ENCODE data around the gene VTI1A. TPM values are rescaled to one million over a fixed set of nuclear protein-coding genes. Genes with fewer than 3 reads are reported as not detected.

VTI1A gene
- total and polyA plus RNA-seq, 2 of the 4 experiments (the other 2 are of a cell fraction), result 9.7 to 24.9 TPM

DNA sequence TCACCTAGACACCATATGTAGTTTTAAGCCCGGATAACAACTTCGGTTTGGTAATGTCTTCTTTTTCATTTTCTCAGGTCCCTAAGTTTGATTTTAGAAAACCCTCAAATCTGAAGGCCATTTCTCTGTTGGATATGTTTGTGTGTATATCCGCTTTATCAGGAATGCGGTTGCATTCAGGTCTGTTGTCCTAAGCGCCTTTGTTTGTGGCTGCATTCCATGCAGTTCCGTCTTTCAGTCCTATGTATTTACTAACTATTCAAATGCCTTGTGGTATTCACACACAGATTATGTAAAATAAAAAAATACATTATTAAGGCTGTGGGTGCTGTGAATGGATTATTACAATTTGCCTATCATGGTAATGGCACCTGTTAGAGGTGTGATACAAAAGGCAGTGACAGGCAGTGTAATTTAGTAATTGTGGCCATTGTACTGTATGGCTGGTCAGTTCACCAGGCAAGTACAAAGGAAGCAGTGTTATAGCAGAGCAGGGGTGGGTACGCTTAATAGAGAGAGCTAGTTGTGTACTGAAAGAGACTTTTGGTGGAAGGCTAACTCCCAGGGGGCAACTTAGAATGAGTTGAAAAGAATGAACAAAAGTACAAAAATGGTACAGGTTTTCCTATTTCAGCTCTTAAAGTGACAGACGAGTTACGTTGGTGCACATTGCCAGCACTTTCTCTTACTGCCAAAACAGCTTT is 136.4 kb downstream of the VTI1A start:
- no peaks in the 10 kb centered on the region; a peak in 1 of 4 replicates for H3K79me1 ChIP-seq (ENCODE audit: low read depth in 1 of 2, low read length in 2 of 2)
- intact Hi-C loops (cut with micrococcal nuclease) (no loop called here), in situ Hi-C loops (cut with MboI; ENCODE audit: low sequenced_read_pairs) (no loop called here), dilution Hi-C loops (cut with HindIII; ENCODE audit: low sequenced_read_pairs, unreplicated experiment) (no loop called here)
- no peak overlapping the region for H2BK120ac ChIP-seq (ENCODE audit: low read depth, low read length)
- no peak overlapping the region for H3K4ac ChIP-seq (ENCODE audit: low read depth, low read length)
- peaks cover 4% of the 10 kb centered on the region; the same call in 1 of the 2 replicates for H4K20me1 ChIP-seq (ENCODE audit: insufficient read depth, low read length)
- TF ChIP-seq POLR2A (IDR thresholded peaks at IDR 0.05; ENCODE audit: low read depth, low read length), result no peak
- no peak for TF ChIP-seq NFE2L2 (IDR thresholded peaks at IDR 0.05; ENCODE audit: low read depth, low read length)
- TF ChIP-seq ELK1 (IDR thresholded peaks at IDR 0.05; ENCODE audit: borderline replicate concordance, low read depth, low read length), result no peak
- no peak for TF ChIP-seq CEBPB (IDR thresholded peaks at IDR 0.05; ENCODE audit: low read depth, low read length)
- no peak for TF ChIP-seq RCOR1 (IDR thresholded peaks at IDR 0.05; ENCODE audit: insufficient replicate concordance, low read length)
- no peak for TF ChIP-seq MAZ (IDR thresholded peaks at IDR 0.05; ENCODE audit: borderline replicate concordance, low read depth, low read length)
- TF ChIP-seq RAD21 (IDR thresholded peaks at IDR 0.05; ENCODE audit: low read length), result no peak
- no peak for TF ChIP-seq CHD1 (IDR thresholded peaks at IDR 0.05; ENCODE audit: low read depth, low read length)
- TF ChIP-seq CTCF (conservative IDR thresholded peaks at IDR 0.05; ENCODE audit: low read depth, low read length), result no peak
- TF ChIP-seq SMC3 (IDR thresholded peaks at IDR 0.05; ENCODE audit: low read depth, low read length), result no peak
- no peak for TF ChIP-seq MAFK (IDR thresholded peaks at IDR 0.05; ENCODE audit: low read depth, low read length)
- TF ChIP-seq USF2 (IDR thresholded peaks at IDR 0.05; ENCODE audit: low read depth, low read length), result no peak
- H2AK5ac ChIP-seq (ENCODE audit: low read depth, low read length), result no peak overlapping the region
- no peak overlapping the region for H4K8ac ChIP-seq (ENCODE audit: low read depth in 2 of 2, low read length in 2 of 2)
- no peaks in the 10 kb centered on the region for H3K27me3 ChIP-seq (ENCODE audit: control insufficient read depth, insufficient read depth, low read length)
- H2BK5ac ChIP-seq (ENCODE audit: low read depth, low read length, poor library complexity, severe bottlenecking), result no peak overlapping the region
- H3K27ac ChIP-seq (ENCODE audit: insufficient read depth, low read length), result no peak overlapping the region
- no peak overlapping the region for H2AK9ac ChIP-seq (replicated peaks; ENCODE audit: low read depth, low read length, poor library complexity)
- peaks cover 3% of the 10 kb centered on the region for H3K4me1 ChIP-seq (ENCODE audit: control insufficient read depth, insufficient read depth, low read length)
- no peak overlapping the region for H3K18ac ChIP-seq (ENCODE audit: low read depth, low read length)
- no CpG with 5 or more reads among the region's 9 CpGs for WGBS, 2 experiments (ENCODE audit: extremely low coverage in 2 of 2, insufficient read length in 1 of 2)
- H3K14ac ChIP-seq (replicated peaks; ENCODE audit: low read depth, low read length), result no peak overlapping the region
- no peak overlapping the region for H3K56ac ChIP-seq (ENCODE audit: extremely low read depth, insufficient read depth, low read length)
- H4K91ac ChIP-seq (ENCODE audit: insufficient read depth, low read depth, low read length), result no peak overlapping the region
- ATAC-seq (ENCODE audit: low read depth) (no peak), DNase-seq (no peak)
- H3K9me3 ChIP-seq (ENCODE audit: control insufficient read depth, insufficient read depth, low read length), result no peaks in the 10 kb centered on the region
- no peak overlapping the region for H2BK15ac ChIP-seq (ENCODE audit: low read depth, low read length)
- H3K23ac ChIP-seq (ENCODE audit: low read depth, low read length), result no peak overlapping the region
- peaks cover 7% of the 10 kb centered on the region for H3K9me1 ChIP-seq (ENCODE audit: insufficient read depth, low read length)
- no peak overlapping the region for H3K4me3 ChIP-seq (ENCODE audit: insufficient read depth, low read depth, low read length)
- H2BK20ac ChIP-seq (ENCODE audit: low read depth, low read length), result no peak overlapping the region
- peaks cover 1% of the 10 kb centered on the region; the same call in 1 of the 2 replicates for H3K36me3 ChIP-seq (ENCODE audit: control insufficient read depth, insufficient read depth, low read length)
- H3K9ac ChIP-seq (ENCODE audit: low read depth, low read length), result no peak overlapping the region
- no peak overlapping the region for H2AFZ ChIP-seq (replicated peaks; ENCODE audit: low read length, poor library complexity)
- no peak overlapping the region for H3K4me2 ChIP-seq (ENCODE audit: low read depth, low read length)
- H4K5ac ChIP-seq (ENCODE audit: low read depth, low read length), result no peak overlapping the region
- CTCF ChIA-PET, result no interaction called here
- POLR2A ChIA-PET (ENCODE audit: unreplicated experiment), result no interaction called here
- BruUV-seq (replicated peaks), result no TSS peak

Data from IMR-90 (cell line).